CD4-positive, alpha-beta T cell treated with Interleukin-17A for 1 hour (primary cell): ENCODE measurements around the gene RNF181.
"Not testable (repeated sequence)": the region's sequence is repeated elsewhere in the genome, so short reads cannot be mapped to it uniquely, and the experiment has no call there.

Source experiments
- DNase-seq: peaks from one replicate; pipeline ENCODE4 v3.0.0-alpha.2; 2020

The RNF181 gene, protein sequence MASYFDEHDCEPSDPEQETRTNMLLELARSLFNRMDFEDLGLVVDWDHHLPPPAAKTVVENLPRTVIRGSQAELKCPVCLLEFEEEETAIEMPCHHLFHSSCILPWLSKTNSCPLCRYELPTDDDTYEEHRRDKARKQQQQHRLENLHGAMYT

GRCh38 chr2:85595301-85596025 lies at the start of gene RNF181:
Gene RNF181 (plus strand): TSS chr2:85595745. CDS start chr2:85595764, 19 bp downstream.
- peak; percentile 96 for DNase-seq

- DNase-seq, result no peak
These were observed 49.7 kb upstream of the RNF181 start for GRCh38 chr2:85545780-85546240.

DNA sequence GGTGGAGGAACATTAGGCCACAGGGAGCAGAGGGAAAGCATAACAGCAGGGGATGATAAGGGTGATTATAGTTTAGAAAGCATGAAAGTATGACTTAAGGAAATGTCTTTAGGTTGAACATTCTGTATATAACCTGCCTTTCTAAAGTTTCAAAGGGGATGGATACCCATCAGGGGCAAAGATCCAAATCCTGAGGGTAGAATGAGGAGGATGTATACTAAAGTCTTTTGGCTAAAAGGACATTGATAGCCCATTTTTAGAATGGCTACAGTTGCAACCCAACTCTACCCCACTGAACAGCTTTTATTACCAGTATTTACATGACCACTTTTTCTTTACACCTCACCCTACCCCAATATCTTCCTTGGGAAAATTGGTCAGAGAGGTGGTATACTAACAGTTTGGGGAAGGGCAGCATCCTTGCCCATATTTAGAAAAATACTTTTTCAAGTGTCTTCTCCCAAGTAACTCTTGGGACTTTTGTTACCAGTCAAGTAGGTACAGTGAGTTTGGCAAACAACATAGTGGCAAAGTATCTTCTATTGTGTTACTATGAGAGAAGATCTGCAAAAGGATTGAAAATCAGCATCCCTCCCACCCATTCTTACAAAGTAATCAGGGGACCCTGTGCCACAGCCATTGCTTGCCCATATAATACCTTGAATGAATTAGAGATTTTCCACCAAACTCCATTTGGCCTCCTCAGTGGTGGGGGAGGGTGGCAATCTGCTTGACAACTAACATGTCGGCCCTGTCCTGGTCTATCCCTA lies 48.3 kb upstream of the RNF181 start:
- no peak for DNase-seq

GRCh38 chr2:85547859-85548607 lies 47.5 kb upstream of the RNF181 start:
- DNase-seq, result no peak

DNA sequence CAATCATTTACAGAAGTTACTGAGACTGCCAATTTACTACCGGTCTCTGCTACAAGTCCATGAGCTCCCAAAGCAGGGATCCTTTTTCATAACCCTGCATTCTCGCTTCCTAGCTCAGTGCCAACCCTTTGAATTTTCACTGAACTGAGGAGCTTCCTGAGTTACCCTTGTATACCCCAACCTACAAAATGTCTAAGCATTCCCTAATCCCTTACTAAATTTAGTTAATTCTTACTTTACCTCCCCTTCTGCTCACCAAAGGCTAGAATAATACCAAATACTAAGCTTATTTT lies 47.0 kb upstream of the RNF181 start:
- DNase-seq, result no peak

DNA sequence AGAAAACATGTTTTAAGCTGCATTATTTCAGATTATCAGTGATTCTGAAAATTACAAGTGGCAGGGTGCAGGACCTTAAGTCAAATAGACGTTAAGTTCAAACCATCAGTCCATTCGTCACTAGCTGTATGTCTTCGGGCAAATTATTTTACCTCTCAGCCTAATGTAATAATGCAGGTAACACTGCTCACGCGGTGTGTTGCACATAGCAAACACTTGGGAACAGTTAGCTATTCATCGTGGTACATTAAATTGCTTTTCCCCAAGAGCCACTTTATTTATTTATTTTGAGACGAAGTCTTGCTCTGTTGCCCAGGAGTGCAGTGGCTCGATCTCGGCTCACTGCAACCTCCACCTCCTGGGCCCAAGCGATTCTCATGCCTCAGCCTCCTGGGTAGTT lies 46.5 kb upstream of the RNF181 start:
- DNase-seq, result no peak

DNA sequence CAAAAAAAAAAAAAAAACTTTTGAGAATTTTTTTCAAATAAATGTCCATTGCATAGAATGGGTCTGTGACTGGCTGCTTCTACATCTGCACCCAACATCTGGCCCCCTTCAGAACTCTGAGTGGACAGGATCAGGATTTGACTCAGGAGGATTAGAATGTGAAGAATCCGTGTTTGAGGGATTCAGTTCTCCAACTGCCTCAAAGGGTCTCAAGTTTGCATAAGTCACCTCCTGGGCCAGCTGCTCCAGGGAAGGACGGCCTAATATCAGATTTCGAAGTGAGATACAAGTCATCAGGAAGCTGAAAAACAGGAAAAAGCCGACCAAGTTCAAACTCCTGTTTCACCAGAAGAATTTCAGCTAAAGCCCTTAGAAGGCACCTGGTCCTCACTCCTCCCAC lies 45.7 kb upstream of the RNF181 start:
- DNase-seq, result no peak

DNA sequence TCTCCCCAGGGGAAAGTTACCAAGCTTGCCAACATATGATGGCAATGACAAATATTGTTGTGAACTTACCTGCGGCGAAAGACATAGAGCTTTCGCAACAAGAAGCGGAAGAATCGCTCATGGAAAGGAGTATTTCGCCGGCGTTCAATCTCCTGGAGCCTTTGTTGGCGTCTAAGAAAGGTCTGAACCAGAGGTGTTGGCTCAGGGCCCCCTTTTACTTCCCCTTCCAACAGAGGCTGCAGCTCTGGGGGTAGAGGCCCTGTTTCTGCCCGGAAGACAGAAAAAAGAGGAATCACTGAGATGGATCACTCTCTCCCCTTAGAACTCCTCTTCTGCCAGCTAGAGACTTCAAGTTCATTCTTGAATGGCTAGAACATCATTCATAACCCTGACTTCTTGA lies 45.1 kb upstream of the RNF181 start:
- no peak for DNase-seq

- peak; percentile 93 for DNase-seq
These were observed 43.6 kb upstream of the RNF181 start for GRCh38 chr2:85551698-85552678.

- DNase-seq, result no peak
These were observed 42.4 kb upstream of the RNF181 start for GRCh38 chr2:85553184-85553583.

GRCh38 chr2:85554980-85555612 lies 40.4 kb upstream of the RNF181 start:
- no peak for DNase-seq

- DNase-seq, result no peak
These were observed 38.4 kb upstream of the RNF181 start for GRCh38 chr2:85557130-85557529.

GRCh38 chr2:85558160-85558559 lies 37.4 kb upstream of the RNF181 start:
- DNase-seq, result no peak

DNA sequence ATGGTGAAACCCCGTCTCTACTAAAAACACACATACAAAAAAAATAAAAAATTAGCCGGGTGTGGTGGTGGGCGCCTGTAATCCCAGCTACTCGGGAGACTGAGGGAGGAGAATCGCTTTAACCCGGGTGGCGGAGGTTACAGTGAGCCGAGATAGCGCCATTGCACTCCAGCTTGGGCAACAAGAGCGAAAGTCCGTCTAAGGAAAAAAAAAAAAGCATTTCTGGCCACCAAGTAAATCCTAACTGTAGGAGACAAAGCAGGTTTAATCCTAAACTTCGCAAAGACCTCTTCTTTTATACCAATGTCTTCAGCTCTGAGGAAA lies 35.2 kb upstream of the RNF181 start:
- DNase-seq, result not testable (repeated sequence)

GRCh38 chr2:85560812-85561279 lies 34.7 kb upstream of the RNF181 start:
- DNase-seq, result no peak

- peak; percentile 96 for DNase-seq
These were observed 34.0 kb upstream of the RNF181 start, which contains the start of gene GGCX for GRCh38 chr2:85561280-85562212. Gene GGCX (minus strand): TSS chr2:85561493. CDS start chr2:85561428, 65 bp downstream.

GRCh38 chr2:85564144-85564563 lies 31.4 kb upstream of the RNF181 start:
- DNase-seq, result no peak

DNA sequence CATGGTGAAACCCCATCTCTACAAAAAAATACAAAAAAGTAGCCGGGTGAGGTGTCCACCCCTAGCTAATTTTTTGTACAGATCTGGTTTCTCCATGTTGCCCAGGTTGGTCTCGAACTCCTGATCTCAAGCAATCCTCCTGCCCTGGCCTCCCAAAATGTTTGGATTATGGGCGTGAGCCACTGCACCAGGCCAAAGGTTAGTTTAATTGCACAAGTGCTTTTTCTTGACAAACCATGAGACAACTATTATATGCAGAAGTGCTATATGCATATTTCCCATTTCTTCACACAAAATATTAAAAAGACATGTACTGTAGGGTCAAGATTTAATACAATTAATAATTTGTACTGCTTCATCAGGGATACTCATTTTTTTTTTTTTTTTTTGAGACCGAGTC lies 29.3 kb upstream of the RNF181 start:
- no peak for DNase-seq

- no peak for DNase-seq
These were observed 19.8 kb upstream of the RNF181 start for GRCh38 chr2:85575739-85576138.

- DNase-seq, result no peak
These were observed 18.5 kb upstream of the RNF181 start for GRCh38 chr2:85577063-85577385.
